Stomach (tissue), 4 donors: ENCODE measurements around the gene ARHGAP35.

Experiments used
- EP300 ChIP-seq: sonication (generic); formaldehyde crosslinking; IDR thresholded peaks from one replicate; pipeline ENCODE4 v1.6.1; 2017; ENCODE audit warnings: antibody characterized with exemption
- POLR2A ChIP-seq, 4 donors: fragments of 450-650 bp; IDR thresholded peaks; one replicate each; pipeline ENCODE4 v1.6.1; 2016; ENCODE audit warnings: antibody characterized with exemption in 4 of 4, control low read depth in 2 of 4, mild to moderate bottlenecking in 1 of 4, moderate library complexity in 1 of 4
- POLR2AphosphoS5 ChIP-seq, 3 donors: sonication (generic); formaldehyde crosslinking; IDR thresholded peaks; one replicate each; pipeline ENCODE4 v1.6.1; 2016; ENCODE audit warnings: antibody characterized with exemption in 3 of 3
- TF ChIP-seq, protein P1 (sequence below), 7 experiments: fragments of 450-650 bp in 4 of 7; fragments of 200-600 bp in 3 of 7; sonication (generic) in 3 of 7; IDR thresholded peaks; one replicate each; pipeline ENCODE4 v1.5.1; 2016 to 2019; ENCODE audit warnings: antibody characterized with exemption in 7 of 7, control low read depth in 2 of 7, mild to moderate bottlenecking in 1 of 7

- TF ChIP-seq, protein P1, sequence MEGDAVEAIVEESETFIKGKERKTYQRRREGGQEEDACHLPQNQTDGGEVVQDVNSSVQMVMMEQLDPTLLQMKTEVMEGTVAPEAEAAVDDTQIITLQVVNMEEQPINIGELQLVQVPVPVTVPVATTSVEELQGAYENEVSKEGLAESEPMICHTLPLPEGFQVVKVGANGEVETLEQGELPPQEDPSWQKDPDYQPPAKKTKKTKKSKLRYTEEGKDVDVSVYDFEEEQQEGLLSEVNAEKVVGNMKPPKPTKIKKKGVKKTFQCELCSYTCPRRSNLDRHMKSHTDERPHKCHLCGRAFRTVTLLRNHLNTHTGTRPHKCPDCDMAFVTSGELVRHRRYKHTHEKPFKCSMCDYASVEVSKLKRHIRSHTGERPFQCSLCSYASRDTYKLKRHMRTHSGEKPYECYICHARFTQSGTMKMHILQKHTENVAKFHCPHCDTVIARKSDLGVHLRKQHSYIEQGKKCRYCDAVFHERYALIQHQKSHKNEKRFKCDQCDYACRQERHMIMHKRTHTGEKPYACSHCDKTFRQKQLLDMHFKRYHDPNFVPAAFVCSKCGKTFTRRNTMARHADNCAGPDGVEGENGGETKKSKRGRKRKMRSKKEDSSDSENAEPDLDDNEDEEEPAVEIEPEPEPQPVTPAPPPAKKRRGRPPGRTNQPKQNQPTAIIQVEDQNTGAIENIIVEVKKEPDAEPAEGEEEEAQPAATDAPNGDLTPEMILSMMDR (IDR thresholded peaks at IDR 0.05): no peak
- TF ChIP-seq EP300 (no peak), POLR2AphosphoS5 (IDR thresholded peaks at IDR 0.05) (no peak), POLR2A (IDR thresholded peaks at IDR 0.05) (no peak)
Measured at GRCh38 chr19:46900341-46900740, 39.5 kb downstream of the ARHGAP35 start.
